PFSK-1 (cell line): ENCODE measurements around the gene HMGXB4.

Experiments
- FOXP2 ChIP-seq: optimal IDR thresholded peaks from 2 replicates; pipeline ENCODE3; 2011; ENCODE audit warnings: borderline replicate concordance, control low read depth, inconsistent platforms; ENCODE audit not compliant: insufficient read depth; ENCODE audit errors: extremely low read length, extremely low read depth
- SIN3A ChIP-seq: IDR thresholded peaks from 2 replicates; pipeline ENCODE4 v1.6.1; 2012; ENCODE audit warnings: mild to moderate bottlenecking, low read length, moderate library complexity, borderline replicate concordance; ENCODE audit not compliant: insufficient read depth
- TAF1 ChIP-seq: IDR thresholded peaks from 2 replicates; pipeline ENCODE4 v1.6.1; 2012; ENCODE audit warnings: low read length, control low read depth, borderline replicate concordance; ENCODE audit not compliant: insufficient read depth

Gene HMGXB4

GRCh38 chr22:35344956-35345690, 87.8 kb downstream of the HMGXB4 start:
- no peak for TF ChIP-seq SIN3A
- TF ChIP-seq TAF1: no peak
- TF ChIP-seq FOXP2: no peak
